SK-N-SH (cell line): ENCODE results near the gene TRIM62.
"Not testable (repeated sequence)": the region's sequence is repeated elsewhere in the genome, so short reads cannot be mapped to it uniquely, and the experiment has no call there.

ENCODE experiments used
- CTCF ChIP-seq: fragments of 200-600 bp; sonication (generic); IDR thresholded peaks from 2 replicates; pipeline ENCODE4 v1.6.1; 2017; ENCODE audit warnings: antibody characterized with exemption, mild to moderate bottlenecking, moderate library complexity
- GATA2 ChIP-seq: sonication (generic); formaldehyde crosslinking; IDR thresholded peaks from 2 replicates; pipeline ENCODE4 v1.5.0; 2020; ENCODE audit warnings: mild to moderate bottlenecking, missing genetic modification reagents
- POLR2AphosphoS5 ChIP-seq: IDR thresholded peaks from 2 replicates; pipeline ENCODE4 v1.6.1; 2012; ENCODE audit warnings: low read depth, low read length

DNA sequence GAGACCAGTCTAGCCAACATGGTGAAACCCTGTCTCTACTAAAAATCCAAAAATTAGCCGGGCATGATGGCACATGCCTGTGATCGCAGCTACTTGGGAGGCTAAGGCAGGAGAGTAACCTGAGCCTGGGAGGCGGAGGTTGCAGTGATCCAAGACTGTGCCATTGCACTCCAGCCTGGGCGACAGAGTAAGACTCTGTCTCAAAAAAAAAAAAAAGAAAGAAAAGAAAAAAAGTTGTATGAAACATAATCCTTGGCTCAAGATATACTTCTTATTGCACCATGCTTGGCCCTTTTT is 81.8 kb downstream of the TRIM62 start:
- TF ChIP-seq CTCF; POLR2AphosphoS5; GATA2 (CRISPR knock-in tag): not testable (repeated sequence)
